ENCODE measurements around the gene SAMM50.

- TF ChIP-seq, protein P1, sequence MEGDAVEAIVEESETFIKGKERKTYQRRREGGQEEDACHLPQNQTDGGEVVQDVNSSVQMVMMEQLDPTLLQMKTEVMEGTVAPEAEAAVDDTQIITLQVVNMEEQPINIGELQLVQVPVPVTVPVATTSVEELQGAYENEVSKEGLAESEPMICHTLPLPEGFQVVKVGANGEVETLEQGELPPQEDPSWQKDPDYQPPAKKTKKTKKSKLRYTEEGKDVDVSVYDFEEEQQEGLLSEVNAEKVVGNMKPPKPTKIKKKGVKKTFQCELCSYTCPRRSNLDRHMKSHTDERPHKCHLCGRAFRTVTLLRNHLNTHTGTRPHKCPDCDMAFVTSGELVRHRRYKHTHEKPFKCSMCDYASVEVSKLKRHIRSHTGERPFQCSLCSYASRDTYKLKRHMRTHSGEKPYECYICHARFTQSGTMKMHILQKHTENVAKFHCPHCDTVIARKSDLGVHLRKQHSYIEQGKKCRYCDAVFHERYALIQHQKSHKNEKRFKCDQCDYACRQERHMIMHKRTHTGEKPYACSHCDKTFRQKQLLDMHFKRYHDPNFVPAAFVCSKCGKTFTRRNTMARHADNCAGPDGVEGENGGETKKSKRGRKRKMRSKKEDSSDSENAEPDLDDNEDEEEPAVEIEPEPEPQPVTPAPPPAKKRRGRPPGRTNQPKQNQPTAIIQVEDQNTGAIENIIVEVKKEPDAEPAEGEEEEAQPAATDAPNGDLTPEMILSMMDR (IDR thresholded peaks at IDR 0.05), result no peak
- no peak for TF ChIP-seq ZFX (IDR thresholded peaks at IDR 0.05; ENCODE audit: borderline replicate concordance)
Measured at GRCh38 chr22:44037519-44038375, 82.5 kb downstream of the SAMM50 start.

All from 22Rv1 (cell line).